ENCODE data around the gene TIAM1.

The TIAM1 gene

GRCh38 chr21:31225713-31226112, 118.3 kb downstream of the TIAM1 start:
- Histone ChIP-seq H3K9me3 (ENCODE audit: control insufficient read depth, insufficient read depth, low read length) (no peaks in the 10 kb centered on the region), H3K36me3 (ENCODE audit: insufficient read depth, low read length) (peaks cover 4% of the 10 kb centered on the region), H3K9ac (ENCODE audit: low read depth, low read length) (no peak overlapping the region), H3K4me1 (ENCODE audit: insufficient read depth, low read length) (no peaks in the 10 kb centered on the region)

- Histone ChIP-seq H3K4me1 (ENCODE audit: insufficient read depth, low read length) (peaks cover 10% of the 10 kb centered on the region), H3K36me3 (ENCODE audit: insufficient read depth, low read length) (peaks cover 4% of the 10 kb centered on the region), H3K9me3 (ENCODE audit: control insufficient read depth, insufficient read depth, low read length) (no peaks in the 10 kb centered on the region)
Measured at GRCh38 chr21:31222142-31222541, 121.9 kb downstream of the TIAM1 start.

DNA sequence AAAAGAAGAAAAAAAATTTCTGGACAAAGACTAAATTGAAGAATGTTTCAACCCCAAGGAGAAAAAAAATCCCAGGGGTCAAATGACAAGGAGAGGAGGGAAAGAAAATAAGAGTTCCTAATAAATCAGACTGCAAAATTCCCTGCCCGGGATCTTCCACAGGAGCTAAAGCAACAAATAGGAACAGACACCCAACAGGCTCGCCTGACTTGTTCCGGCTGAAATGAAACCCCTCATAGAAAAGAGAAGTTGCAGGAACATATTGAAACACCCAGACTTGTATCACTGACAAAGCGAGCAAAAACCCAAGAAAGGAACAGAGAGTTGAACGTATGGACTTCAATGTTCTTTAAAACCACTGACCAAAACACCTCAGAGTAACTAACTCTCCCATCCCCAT, 123.0 kb downstream of the TIAM1 start:
- no peak overlapping the region for H3K9ac ChIP-seq (ENCODE audit: low read depth, low read length)
- no peaks in the 10 kb centered on the region for H3K9me3 ChIP-seq (ENCODE audit: control insufficient read depth, insufficient read depth, low read length)
- H3K36me3 ChIP-seq (ENCODE audit: insufficient read depth, low read length) = peaks cover 4% of the 10 kb centered on the region
- peaks cover 10% of the 10 kb centered on the region for H3K4me1 ChIP-seq (ENCODE audit: insufficient read depth, low read length)

More at GRCh38 chr21:31222142-31222541, 121.9 kb downstream of the TIAM1 start:
- H3K9ac ChIP-seq (ENCODE audit: low read depth, low read length) = no peak overlapping the region

DNA sequence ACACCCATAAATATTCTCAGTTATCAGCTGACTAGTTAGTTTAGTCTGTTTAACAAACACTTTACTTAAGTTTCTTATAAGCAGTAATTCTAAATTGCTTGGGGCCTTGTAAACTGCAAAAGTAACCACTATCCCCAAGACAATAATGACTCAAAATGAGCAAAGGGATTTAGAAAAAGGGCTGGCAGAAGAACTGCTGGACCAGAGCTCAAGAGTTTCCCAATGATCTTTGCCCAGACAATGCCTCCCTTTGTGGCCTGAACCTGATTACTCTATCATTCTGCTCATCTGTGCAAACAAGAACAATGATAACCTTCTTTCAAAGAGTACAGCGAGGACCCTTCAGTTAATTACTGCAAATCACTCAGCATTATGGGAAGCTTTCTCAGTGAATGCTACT, 123.5 kb downstream of the TIAM1 start:
- Histone ChIP-seq H3K4me1 (ENCODE audit: insufficient read depth, low read length) (peaks cover 10% of the 10 kb centered on the region), H3K9ac (ENCODE audit: low read depth, low read length) (no peak overlapping the region), H3K36me3 (ENCODE audit: insufficient read depth, low read length) (peaks cover 4% of the 10 kb centered on the region), H3K9me3 (ENCODE audit: control insufficient read depth, insufficient read depth, low read length) (no peaks in the 10 kb centered on the region)

DNA sequence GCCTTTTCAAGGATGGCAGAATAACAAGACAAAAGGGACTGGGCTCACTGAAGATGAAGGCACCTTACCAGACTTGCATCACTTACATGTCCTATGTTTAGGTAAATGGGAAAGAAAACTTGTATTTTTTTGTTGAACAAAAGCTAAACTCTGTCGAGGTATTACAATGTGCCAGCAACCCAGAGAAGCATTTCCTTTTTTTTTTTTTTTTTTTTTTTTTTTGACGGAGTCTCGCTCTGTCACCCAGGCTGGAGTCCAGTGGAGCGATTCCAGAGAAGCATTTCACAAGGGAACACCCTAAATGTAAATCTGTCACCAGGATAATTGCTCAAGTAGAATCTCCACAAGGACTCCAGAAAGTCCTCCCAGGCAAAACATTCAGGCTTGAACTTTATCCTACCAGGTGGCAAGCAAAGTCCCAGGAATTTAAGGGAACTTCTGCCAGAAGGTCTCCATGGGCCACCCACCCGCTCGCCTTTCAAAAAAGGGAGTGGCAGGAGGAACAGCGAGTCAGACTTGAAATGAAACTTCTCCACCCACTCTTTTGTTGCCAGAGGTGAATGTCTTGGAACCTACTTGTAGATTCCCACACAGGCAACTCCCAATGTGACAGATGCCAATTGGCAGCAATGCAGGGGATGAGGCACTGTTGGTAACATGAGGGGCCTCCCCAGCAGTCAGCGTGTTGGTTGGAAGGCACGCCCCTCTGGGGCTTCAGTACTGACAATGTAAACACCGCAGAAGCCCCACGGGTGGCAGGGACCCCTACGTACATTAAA, 125.0 kb downstream of the TIAM1 start:
- Histone ChIP-seq H3K4me1 (ENCODE audit: insufficient read depth, low read length) (peaks cover 10% of the 10 kb centered on the region), H3K9me3 (ENCODE audit: control insufficient read depth, insufficient read depth, low read length) (no peaks in the 10 kb centered on the region), H3K9ac (ENCODE audit: low read depth, low read length) (no peak overlapping the region), H3K36me3 (ENCODE audit: insufficient read depth, low read length) (peaks cover under 1% of the 10 kb centered on the region)

- no peaks in the 10 kb centered on the region; the same call in 1 of the 2 replicates for H3K36me3 ChIP-seq (ENCODE audit: insufficient read depth, low read length)
- no peak overlapping the region for H3K9ac ChIP-seq (ENCODE audit: low read depth, low read length)
- peaks cover 10% of the 10 kb centered on the region for H3K4me1 ChIP-seq (ENCODE audit: insufficient read depth, low read length)
- H3K9me3 ChIP-seq (ENCODE audit: control insufficient read depth, insufficient read depth, low read length) = no peaks in the 10 kb centered on the region
Measured at GRCh38 chr21:31216206-31216605, 127.9 kb downstream of the TIAM1 start.

DNA sequence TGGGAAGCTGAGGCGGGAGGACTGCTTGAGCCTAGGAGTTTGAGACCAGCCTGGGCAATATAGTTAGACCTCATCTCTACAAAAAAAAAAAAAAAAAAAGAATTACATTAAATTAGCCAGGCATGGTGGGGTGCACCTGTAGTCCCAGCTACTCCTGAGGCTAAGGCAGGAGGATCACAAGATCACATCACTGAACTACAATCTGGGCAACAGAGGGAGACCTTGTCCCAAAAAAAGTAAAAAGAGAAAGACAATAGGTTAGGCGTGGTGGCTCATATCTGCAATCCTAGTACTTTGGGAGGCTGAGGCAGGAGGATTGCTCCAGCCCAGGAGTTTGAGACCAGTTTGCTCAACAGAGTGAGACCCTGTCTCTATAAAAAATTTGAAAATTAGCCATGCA, 130.3 kb downstream of the TIAM1 start:
- Histone ChIP-seq H3K9me3 (ENCODE audit: control insufficient read depth, insufficient read depth, low read length) (no peaks in the 10 kb centered on the region), H3K4me1 (ENCODE audit: insufficient read depth, low read length) (no peaks in the 10 kb centered on the region), H3K9ac (ENCODE audit: low read depth, low read length) (no peak overlapping the region), H3K36me3 (ENCODE audit: insufficient read depth, low read length) (no peaks in the 10 kb centered on the region; the same call in none of the 2 replicates)

DNA sequence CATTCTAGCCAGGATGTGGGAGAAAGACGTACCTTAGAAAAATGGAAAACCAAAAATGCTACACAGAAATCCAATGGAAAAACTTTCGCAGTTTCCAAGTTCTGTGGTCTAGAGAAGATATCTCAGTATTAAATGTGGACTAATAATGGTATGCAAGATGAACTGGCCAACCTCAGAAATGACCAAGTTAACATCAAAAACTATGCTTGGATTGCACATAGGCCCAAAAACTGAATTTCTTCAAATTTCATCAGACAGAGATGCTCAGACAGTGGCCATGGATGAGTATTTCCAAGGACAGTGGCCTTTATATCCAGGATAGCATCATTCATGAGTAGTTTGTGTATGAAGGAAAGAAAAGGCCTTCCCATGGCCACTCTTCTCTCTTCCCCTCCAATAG, 132.2 kb downstream of the TIAM1 start:
- H3K9me3 ChIP-seq (ENCODE audit: control insufficient read depth, insufficient read depth, low read length) = no peaks in the 10 kb centered on the region
- H3K9ac ChIP-seq (ENCODE audit: low read depth, low read length) = no peak overlapping the region
- H3K4me1 ChIP-seq (ENCODE audit: insufficient read depth, low read length) = no peaks in the 10 kb centered on the region
- no peaks in the 10 kb centered on the region; the same call in none of the 2 replicates for H3K36me3 ChIP-seq (ENCODE audit: insufficient read depth, low read length)

DNA sequence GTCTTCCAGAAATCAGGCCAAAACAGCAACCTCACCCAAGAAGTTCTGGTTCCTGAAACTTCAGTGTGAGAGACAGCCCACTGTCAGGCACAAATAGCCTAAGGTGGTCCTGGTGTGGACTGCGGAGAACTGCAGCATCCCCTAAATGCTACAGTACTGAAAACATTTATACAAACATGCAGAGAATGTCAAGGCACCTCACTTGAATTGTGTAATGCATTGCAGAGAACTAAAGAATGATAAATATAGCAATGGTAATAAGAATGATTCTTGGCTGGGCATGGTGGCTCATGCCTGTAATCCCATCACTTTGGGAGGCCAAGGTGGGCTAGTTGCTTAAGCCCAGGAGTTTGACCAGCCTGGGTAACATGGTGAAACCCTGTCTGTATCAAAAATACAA, 138.6 kb downstream of the TIAM1 start:
- H3K4me1 ChIP-seq (ENCODE audit: insufficient read depth, low read length) = no peaks in the 10 kb centered on the region

DNA sequence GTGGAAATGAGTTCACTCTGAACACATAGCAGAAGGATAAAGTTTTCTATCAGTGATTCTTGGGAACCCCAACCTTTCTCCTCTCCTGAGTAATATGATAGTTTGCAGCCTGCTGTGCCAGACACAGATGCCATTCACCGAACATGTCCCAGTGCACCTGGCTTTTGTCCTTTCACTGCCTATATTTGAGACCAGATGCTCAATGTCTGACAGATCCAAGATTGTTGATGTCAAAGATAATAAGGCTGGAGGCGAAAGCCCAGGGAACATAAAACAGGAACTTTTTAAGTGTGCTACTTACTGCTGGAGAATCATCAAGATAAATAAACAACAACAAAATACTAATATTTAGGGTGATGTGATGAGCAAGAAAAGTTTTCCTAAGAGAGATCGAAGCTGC, 139.3 kb downstream of the TIAM1 start:
- no peak overlapping the region for H3K9ac ChIP-seq (ENCODE audit: low read depth, low read length)
- H3K9me3 ChIP-seq (ENCODE audit: control insufficient read depth, insufficient read depth, low read length) = no peaks in the 10 kb centered on the region
- peaks cover 3% of the 10 kb centered on the region for H3K36me3 ChIP-seq (ENCODE audit: insufficient read depth, low read length)
- no peaks in the 10 kb centered on the region for H3K4me1 ChIP-seq (ENCODE audit: insufficient read depth, low read length)

More for the DNA sequence above, 138.6 kb downstream of the TIAM1 start:
- Histone ChIP-seq H3K36me3 (ENCODE audit: insufficient read depth, low read length) (peaks cover 3% of the 10 kb centered on the region), H3K9me3 (ENCODE audit: control insufficient read depth, insufficient read depth, low read length) (no peaks in the 10 kb centered on the region), H3K9ac (ENCODE audit: low read depth, low read length) (no peak overlapping the region)

GRCh38 chr21:31203431-31204054, 140.5 kb downstream of the TIAM1 start:
- H3K9me3 ChIP-seq (ENCODE audit: control insufficient read depth, insufficient read depth, low read length) = no peaks in the 10 kb centered on the region
- H3K36me3 ChIP-seq (ENCODE audit: insufficient read depth, low read length) = peaks cover 3% of the 10 kb centered on the region; the same call in 1 of the 2 replicates
- no peak overlapping the region for H3K9ac ChIP-seq (ENCODE audit: low read depth, low read length)
- H3K4me1 ChIP-seq (ENCODE audit: insufficient read depth, low read length) = no peaks in the 10 kb centered on the region

- H3K9ac ChIP-seq (ENCODE audit: low read depth, low read length) = no peak overlapping the region
- peaks cover 3% of the 10 kb centered on the region; the same call in 1 of the 2 replicates for H3K36me3 ChIP-seq (ENCODE audit: insufficient read depth, low read length)
- no peaks in the 10 kb centered on the region for H3K4me1 ChIP-seq (ENCODE audit: insufficient read depth, low read length)
- H3K9me3 ChIP-seq (ENCODE audit: control insufficient read depth, insufficient read depth, low read length) = no peaks in the 10 kb centered on the region
Measured at GRCh38 chr21:31201548-31201947, 142.5 kb downstream of the TIAM1 start.

DNA sequence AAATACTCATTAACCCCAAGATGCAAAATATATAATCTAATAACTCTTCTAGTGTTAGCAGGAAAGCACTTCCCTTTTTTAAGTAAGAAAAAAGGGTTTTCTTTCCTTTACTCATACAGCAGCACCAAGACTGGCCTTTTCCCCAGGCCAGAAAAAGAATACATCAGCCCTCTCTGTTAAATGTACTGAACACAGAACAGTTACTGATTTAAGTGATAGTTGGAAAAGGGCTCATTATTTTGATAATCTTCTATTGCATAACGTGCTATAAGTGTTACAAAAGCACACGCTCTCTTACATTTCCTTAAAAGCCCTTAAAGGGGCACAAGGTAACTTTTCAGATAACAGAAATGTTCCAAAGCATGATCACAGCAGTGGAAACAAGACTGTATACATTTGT, 142.9 kb downstream of the TIAM1 start:
- Histone ChIP-seq H3K36me3 (ENCODE audit: insufficient read depth, low read length) (peaks cover 3% of the 10 kb centered on the region; the same call in 1 of the 2 replicates), H3K4me1 (ENCODE audit: insufficient read depth, low read length) (no peaks in the 10 kb centered on the region), H3K9ac (ENCODE audit: low read depth, low read length) (no peak overlapping the region), H3K9me3 (ENCODE audit: control insufficient read depth, insufficient read depth, low read length) (no peaks in the 10 kb centered on the region)

DNA sequence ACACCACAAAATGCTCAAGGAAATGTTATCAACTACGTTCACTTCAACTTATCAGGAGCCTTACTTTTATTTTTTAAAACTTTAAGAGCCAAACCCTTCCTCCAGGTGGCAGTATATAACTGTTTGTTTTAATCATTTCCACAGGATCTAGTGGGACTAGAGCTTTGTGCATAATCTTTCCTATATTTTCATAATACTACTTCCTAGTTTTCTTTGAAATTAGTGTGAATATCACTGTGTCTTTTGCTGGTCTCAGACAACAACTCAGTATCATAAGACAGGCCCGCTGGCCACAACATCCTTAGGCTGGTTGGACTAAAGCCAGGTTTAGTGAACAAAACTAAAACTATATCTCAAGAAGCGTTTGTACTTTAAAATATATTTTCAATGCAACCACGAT, 145.5 kb downstream of the TIAM1 start:
- Histone ChIP-seq H3K9me3 (ENCODE audit: control insufficient read depth, insufficient read depth, low read length) (no peaks in the 10 kb centered on the region), H3K9ac (ENCODE audit: low read depth, low read length) (no peak overlapping the region), H3K36me3 (ENCODE audit: insufficient read depth, low read length) (no peaks in the 10 kb centered on the region), H3K4me1 (ENCODE audit: insufficient read depth, low read length) (no peaks in the 10 kb centered on the region)

DNA sequence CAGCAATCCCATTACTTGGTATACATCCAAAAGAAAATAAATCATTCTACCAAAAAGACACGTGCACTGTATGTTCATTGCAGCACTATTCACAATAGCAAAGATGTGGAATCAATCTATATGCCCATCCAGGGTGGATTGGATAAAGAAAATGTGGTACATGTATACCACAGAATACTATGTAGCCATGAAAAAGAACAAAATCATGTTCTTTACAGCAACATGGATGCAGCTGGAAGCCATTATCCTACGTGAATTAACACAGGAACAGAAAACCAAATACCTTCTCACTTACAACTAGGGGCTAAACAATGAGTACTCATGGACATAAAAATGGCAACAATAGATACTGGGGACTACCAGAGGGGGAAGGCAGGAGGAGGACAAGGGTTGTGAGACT, 147.3 kb downstream of the TIAM1 start:
- H3K9ac ChIP-seq (ENCODE audit: low read depth, low read length) = no peak overlapping the region
- H3K36me3 ChIP-seq (ENCODE audit: insufficient read depth, low read length) = no peaks in the 10 kb centered on the region
- no peaks in the 10 kb centered on the region for H3K4me1 ChIP-seq (ENCODE audit: insufficient read depth, low read length)
- no peaks in the 10 kb centered on the region for H3K9me3 ChIP-seq (ENCODE audit: control insufficient read depth, insufficient read depth, low read length)
